Thoracic aorta (tissue), 2 donors: Measurements from ENCODE around the gene CYTL1. TPM values are rescaled to one million over a fixed set of nuclear protein-coding genes. Genes with fewer than 3 reads are reported as not detected.
"Not testable (repeated sequence)": the region's sequence is repeated elsewhere in the genome, so short reads cannot be mapped to it uniquely, and the experiment has no call there.

Experiments used
- ATAC-seq: fragments of 150-250 bp; one replicate; pipeline ENCODE4 v1.8.0; 2017; ENCODE audit warnings: low read depth; ENCODE audit not compliant: insufficient number of reproducible peaks, low FRiP score
- DNase-seq: peaks from one replicate; pipeline ENCODE4 v3.0.0-alpha.2; 2020; ENCODE audit warnings: low spot score
- H3K27ac ChIP-seq, 2 donors: fragments of 200-600 bp; sonication (generic); 1 replicate in 1 of 2; 2 replicates in 1 of 2; pipeline ENCODE4 v1.5.1; 2016; ENCODE audit warnings: mild to moderate bottlenecking in 2 of 2, moderate library complexity in 2 of 2
- H3K27me3 ChIP-seq: fragments of 200-600 bp; sonication (generic); replicated peaks from 2 replicates; pipeline ENCODE4 v1.6.0; 2016; ENCODE audit warnings: mild to moderate bottlenecking; ENCODE audit not compliant: insufficient read depth
- H3K36me3 ChIP-seq: fragments of 200-600 bp; sonication (generic); one replicate; pipeline ENCODE4 v1.5.1; 2016
- H3K4me1 ChIP-seq, 2 donors: fragments of 200-600 bp; sonication (generic); 1 replicate in 1 of 2; 2 replicates in 1 of 2; pipeline versions ENCODE4 v1.5.1 to v1.6.0; 2016; ENCODE audit warnings: low read depth in 2 of 2, mild to moderate bottlenecking in 1 of 2; ENCODE audit not compliant: control insufficient read depth in 1 of 2
- H3K4me3 ChIP-seq: fragments of 200-600 bp; sonication (generic); 2 replicates; pipeline ENCODE4 v1.5.1; 2016; ENCODE audit warnings: mild to moderate bottlenecking
- H3K9me3 ChIP-seq: fragments of 200-600 bp; sonication (generic); 2 replicates; pipeline ENCODE4 v1.5.1; 2016
- total RNA-seq, 2 donors: library from RNA; depleted of rRNA; stranded (reverse); fragments of >200 nt; gene quantifications; one replicate each; pipeline versions ENCODE4 v1.1.0 to v1.2.3, GENCODE V29; 2016
- TF ChIP-seq, protein P1 (sequence below): fragments of 200-600 bp; sonication (generic); IDR thresholded peaks from one replicate; pipeline ENCODE4 v1.5.1; 2019; ENCODE audit warnings: antibody characterized with exemption

CYTL1 gene
- total RNA-seq, 2 donors from 2014 or later, result 52.3 to 126 TPM

DNA sequence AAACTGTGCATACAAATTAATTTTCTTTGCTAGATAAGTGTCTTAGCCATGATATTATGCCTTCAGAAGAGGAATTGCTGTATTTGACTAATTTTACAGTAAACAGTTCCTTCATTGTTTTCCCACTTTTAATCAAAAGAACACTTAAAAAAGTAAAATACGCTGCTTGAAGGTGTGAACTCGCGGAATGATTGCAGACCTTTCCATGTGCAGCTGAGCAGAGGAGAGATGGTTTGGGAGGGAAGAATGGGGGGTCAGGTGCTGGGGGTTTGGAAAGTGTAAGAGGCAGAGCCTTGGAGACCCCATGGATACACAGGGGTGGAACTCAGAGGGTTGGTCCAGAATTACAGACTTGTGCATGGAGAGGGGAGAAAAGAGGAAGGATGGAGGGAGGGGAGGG is 15.3 kb downstream of the CYTL1 start:
- ATAC-seq (no peak), DNase-seq (no peak)
- Histone ChIP-seq H3K27ac (no peak overlapping the region), H3K4me3 (no peak overlapping the region), H3K36me3 (no peaks in the 10 kb centered on the region), H3K4me1 (no peaks in the 10 kb centered on the region), H3K27me3 (no peaks in the 10 kb centered on the region), H3K9me3 (no peaks in the 10 kb centered on the region)
- TF ChIP-seq, protein P1, sequence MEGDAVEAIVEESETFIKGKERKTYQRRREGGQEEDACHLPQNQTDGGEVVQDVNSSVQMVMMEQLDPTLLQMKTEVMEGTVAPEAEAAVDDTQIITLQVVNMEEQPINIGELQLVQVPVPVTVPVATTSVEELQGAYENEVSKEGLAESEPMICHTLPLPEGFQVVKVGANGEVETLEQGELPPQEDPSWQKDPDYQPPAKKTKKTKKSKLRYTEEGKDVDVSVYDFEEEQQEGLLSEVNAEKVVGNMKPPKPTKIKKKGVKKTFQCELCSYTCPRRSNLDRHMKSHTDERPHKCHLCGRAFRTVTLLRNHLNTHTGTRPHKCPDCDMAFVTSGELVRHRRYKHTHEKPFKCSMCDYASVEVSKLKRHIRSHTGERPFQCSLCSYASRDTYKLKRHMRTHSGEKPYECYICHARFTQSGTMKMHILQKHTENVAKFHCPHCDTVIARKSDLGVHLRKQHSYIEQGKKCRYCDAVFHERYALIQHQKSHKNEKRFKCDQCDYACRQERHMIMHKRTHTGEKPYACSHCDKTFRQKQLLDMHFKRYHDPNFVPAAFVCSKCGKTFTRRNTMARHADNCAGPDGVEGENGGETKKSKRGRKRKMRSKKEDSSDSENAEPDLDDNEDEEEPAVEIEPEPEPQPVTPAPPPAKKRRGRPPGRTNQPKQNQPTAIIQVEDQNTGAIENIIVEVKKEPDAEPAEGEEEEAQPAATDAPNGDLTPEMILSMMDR, result no peak

DNA sequence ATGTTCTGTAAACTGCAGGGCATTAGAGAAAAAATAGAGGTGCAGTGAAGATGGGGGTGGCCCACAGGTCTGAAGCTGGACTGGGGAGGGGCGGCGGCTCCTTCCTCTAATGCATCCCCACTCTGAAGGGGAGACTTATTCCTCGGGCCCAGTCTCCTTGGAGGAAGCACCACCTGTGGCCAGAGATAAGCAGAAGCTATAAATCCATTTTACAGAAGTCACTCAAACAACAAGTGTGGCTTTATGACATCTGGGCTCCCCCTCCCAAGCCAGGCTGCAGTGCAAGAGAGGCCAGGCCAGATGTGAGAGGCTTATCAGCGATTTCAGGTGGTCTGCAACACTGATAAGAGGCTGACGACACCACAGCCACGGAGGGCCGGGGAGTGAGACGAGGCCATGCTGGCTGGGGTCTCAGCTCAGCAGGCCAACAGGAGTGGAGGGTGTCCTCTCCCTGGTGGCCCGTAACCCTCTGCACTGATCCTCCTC is 15.8 kb downstream of the CYTL1 start:
- Histone ChIP-seq H3K36me3 (no peaks in the 10 kb centered on the region), H3K27ac (no peak overlapping the region), H3K9me3 (no peaks in the 10 kb centered on the region), H3K4me1 (no peaks in the 10 kb centered on the region), H3K27me3 (no peaks in the 10 kb centered on the region), H3K4me3 (no peak overlapping the region)
- TF ChIP-seq, protein P1, result no peak
- DNase-seq (no peak), ATAC-seq (no peak)

DNA sequence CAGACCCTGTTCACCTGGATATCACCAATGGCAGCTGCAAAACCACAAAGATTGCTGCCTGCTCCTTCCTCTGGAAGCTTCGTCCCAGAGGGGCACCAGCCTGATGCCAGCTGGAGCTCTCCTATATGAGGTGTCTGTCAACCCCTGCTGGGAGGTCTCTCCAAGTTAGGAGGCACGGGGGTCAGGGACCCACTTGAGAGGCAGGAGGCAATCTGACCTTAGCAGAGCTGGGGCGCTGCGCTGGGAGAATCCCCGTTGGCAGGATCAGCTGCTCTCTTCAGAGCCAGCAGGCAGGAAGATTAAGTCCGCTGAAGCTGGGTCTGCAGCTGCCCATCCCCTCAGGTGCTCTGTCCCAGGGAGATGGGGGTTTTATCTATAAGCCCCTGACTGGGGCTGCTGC is 17.6 kb downstream of the CYTL1 start:
- not testable (repeated sequence) for H3K27ac ChIP-seq, H3K9me3 ChIP-seq, H3K4me3 ChIP-seq, ATAC-seq, H3K36me3 ChIP-seq, H3K27me3 ChIP-seq, DNase-seq, H3K4me1 ChIP-seq

DNA sequence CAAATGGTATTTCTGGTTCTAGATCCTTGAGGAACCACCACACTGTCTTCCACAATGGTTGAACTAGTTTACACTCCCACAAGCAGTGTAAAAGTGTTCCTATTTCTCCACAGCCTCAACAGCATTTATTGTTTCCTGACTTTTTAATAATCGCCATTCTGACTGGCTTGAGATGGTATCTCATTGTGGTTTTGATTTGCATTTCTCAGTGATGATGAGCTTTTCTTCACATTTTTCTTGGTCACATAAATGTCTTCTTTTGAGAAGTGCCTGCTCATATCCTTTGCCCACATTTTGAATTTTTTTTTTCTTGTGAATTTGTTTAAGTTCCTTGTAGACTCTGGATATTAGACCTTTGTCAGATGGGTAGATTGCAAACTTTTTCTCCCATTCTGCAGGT is 22.3 kb downstream of the CYTL1 start:
- not testable (repeated sequence) for H3K27me3 ChIP-seq, ATAC-seq, H3K4me1 ChIP-seq, H3K9me3 ChIP-seq, H3K27ac ChIP-seq, DNase-seq, H3K4me3 ChIP-seq, H3K36me3 ChIP-seq

DNA sequence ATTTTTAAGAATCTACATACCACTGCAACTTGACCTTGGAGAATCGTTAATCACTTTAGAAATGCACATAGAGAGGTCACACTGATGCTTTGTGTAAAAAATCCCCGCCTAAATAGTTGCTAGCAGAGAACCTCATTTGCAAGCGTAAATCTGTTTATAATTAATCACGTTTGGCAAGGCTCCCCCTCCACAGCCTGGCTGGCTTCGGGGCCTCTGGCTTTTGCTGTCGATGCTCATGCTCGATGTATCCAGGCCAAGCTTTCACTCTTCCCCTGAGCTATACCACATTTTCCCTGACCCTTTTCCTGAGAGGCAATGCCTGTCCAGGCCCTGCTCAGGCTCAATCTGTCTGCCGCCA is 23.4 kb downstream of the CYTL1 start:
- TF ChIP-seq, protein P1, result no peak
- no peak for DNase-seq
- Histone ChIP-seq H3K4me3 (no peak overlapping the region), H3K36me3 (no peaks in the 10 kb centered on the region), H3K9me3 (no peaks in the 10 kb centered on the region), H3K27ac (no peak overlapping the region), H3K4me1 (peaks cover 0 to 11% of the 10 kb centered on the region in 2 donors), H3K27me3 (no peaks in the 10 kb centered on the region)
- ATAC-seq, result no peak

DNA sequence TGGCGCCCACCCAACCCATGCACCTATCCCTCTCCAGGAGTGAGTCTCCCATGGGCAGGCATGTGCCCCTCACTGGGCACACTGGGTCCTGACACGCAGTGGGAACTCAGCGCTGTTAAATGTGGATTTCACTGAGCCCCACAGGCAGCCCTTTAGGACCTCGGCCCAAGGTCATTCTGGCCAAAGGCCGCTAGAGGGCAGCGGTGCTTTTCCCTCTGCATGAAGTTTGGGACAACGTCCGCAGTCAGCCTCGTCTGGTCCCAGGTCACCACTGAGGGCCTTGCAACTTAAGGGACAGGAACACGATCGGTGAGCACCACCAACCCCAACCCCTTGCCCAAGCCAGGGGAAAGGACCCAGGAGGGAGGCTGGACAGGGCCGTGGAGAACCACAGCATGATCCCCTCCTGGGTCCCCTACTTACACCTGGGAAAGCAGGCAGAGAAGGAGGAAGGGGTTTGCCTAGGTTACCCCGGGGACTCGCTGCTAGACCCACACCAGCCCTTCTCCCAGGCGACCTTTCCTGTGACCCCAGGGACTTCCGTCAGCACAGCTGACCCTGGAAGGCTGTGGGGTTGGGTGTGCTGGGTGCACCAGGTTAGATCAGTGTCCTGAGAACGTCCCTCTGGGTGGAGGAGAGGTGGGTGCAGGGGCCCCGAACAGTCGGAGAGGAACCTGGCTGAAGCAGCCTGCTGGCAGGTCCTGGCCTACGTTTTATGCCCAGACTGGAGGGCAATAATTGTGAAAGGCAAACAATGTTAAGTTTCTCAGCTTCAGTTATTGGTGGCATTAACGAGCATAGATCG is 24.0 kb downstream of the CYTL1 start:
- DNase-seq (peak; percentile 18), ATAC-seq (peak; percentile 61)
- Histone ChIP-seq H3K27me3 (no peaks in the 10 kb centered on the region), H3K36me3 (no peaks in the 10 kb centered on the region), H3K27ac (no peak overlapping the region), H3K9me3 (no peaks in the 10 kb centered on the region), H3K4me1 (peaks cover 0 to 14% of the 10 kb centered on the region in 2 donors), H3K4me3 (no peak overlapping the region)
- TF ChIP-seq, protein P1, result peak; percentile 88
